ENCODE data around the gene ATP9A.

The ATP9A gene

DNA sequence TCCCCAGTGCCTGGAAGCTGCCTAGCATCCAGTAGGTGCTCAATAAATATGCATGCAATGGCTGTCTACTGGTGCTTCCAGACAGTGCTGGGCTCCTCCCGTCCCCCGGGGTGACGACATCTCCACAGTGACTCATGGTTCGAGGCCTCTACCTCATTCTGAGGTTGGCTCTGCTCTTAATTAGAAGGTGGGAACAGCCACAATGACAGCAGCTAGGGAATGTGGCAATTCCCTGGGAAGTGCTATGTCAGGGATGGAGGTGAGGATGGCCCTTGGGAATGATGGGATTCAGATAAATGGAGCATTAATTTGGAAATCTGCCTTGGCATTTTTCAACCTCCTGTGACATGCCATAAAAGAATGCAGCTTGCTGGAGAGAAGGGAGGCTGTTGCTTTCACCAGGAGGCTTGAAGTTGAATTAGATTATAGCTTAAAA lies 182.2 kb downstream of the ATP9A start:
- H3K4me1 ChIP-seq (ENCODE audit: control insufficient read depth, insufficient read depth, low read length) = no peaks in the 10 kb centered on the region
- H3K4me3 ChIP-seq (ENCODE audit: low read length in 2 of 2) = no peak overlapping the region
- no peaks in the 10 kb centered on the region for H3K27me3 ChIP-seq (ENCODE audit: control insufficient read depth in 1 of 2, insufficient read depth in 2 of 2, low read length in 2 of 2)
- no peak overlapping the region for H3K9ac ChIP-seq (ENCODE audit: low read length in 2 of 2)
- no peaks in the 10 kb centered on the region for H3K9me3 ChIP-seq (ENCODE audit: control insufficient read depth in 2 of 2, low read length in 2 of 2)
- no peak overlapping the region for H3K27ac ChIP-seq (ENCODE audit: low read length)
- no peaks in the 10 kb centered on the region for H3K36me3 ChIP-seq (ENCODE audit: control insufficient read depth in 2 of 2, insufficient read depth in 2 of 2, low read length in 2 of 2)

DNA sequence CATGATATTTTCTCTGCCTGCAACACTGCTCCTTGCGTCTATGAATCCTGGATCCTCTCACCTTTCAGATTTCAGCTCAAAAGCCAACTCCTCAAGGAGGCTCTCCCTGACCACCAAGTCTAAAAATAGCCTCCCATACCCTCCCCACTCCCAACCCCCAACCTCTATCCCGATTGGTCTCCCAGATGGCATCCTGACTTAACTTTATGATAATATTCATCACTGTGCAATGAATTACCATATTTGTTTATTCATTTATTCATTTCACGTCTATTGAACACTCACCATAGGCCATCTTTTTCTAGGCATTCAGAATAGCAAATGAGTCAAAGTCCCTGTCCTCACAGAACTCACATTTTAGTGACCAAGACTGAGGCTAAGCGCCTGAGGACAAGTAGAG lies 183.0 kb downstream of the ATP9A start:
- no peak overlapping the region for H3K4me3 ChIP-seq (ENCODE audit: low read length in 2 of 2)
- H3K27ac ChIP-seq (ENCODE audit: low read length) = no peak overlapping the region
- H3K9me3 ChIP-seq (ENCODE audit: control insufficient read depth in 2 of 2, low read length in 2 of 2) = no peaks in the 10 kb centered on the region
- H3K9ac ChIP-seq (ENCODE audit: low read length in 2 of 2) = no peak overlapping the region
- H3K27me3 ChIP-seq (ENCODE audit: control insufficient read depth in 1 of 2, insufficient read depth in 2 of 2, low read length in 2 of 2) = no peaks in the 10 kb centered on the region
- no peaks in the 10 kb centered on the region for H3K36me3 ChIP-seq (ENCODE audit: control insufficient read depth in 2 of 2, insufficient read depth in 2 of 2, low read length in 2 of 2)
- H3K4me1 ChIP-seq (ENCODE audit: control insufficient read depth, insufficient read depth, low read length) = no peaks in the 10 kb centered on the region

DNA sequence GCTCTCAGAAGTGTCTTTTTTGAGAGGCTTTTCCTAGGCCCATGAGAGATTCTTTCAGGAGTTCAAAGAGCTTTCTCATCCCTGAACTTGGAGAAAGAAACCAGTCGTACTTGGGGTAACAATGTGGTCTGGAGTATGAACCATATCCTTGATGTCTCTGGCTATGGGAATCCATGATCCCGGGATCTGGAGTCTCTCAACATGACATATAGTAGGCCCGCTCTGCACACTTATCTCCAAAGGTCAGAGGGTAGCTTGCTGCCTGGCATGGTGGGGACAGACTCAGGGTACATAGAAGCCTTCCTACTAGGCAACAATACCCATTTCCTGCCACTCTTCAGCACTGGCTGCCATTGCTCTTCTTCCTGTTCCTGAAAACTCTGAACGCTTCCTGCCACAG lies 183.5 kb downstream of the ATP9A start:
- H3K9me3 ChIP-seq (ENCODE audit: control insufficient read depth in 2 of 2, low read length in 2 of 2) = no peaks in the 10 kb centered on the region
- no peaks in the 10 kb centered on the region for H3K27me3 ChIP-seq (ENCODE audit: control insufficient read depth in 1 of 2, insufficient read depth in 2 of 2, low read length in 2 of 2)
- no peaks in the 10 kb centered on the region for H3K4me1 ChIP-seq (ENCODE audit: control insufficient read depth, insufficient read depth, low read length)
- no peak overlapping the region for H3K27ac ChIP-seq (ENCODE audit: low read length)
- H3K4me3 ChIP-seq (ENCODE audit: low read length in 2 of 2) = no peak overlapping the region
- no peaks in the 10 kb centered on the region for H3K36me3 ChIP-seq (ENCODE audit: control insufficient read depth in 2 of 2, insufficient read depth in 2 of 2, low read length in 2 of 2)
- no peak overlapping the region for H3K9ac ChIP-seq (ENCODE audit: low read length in 2 of 2)

DNA sequence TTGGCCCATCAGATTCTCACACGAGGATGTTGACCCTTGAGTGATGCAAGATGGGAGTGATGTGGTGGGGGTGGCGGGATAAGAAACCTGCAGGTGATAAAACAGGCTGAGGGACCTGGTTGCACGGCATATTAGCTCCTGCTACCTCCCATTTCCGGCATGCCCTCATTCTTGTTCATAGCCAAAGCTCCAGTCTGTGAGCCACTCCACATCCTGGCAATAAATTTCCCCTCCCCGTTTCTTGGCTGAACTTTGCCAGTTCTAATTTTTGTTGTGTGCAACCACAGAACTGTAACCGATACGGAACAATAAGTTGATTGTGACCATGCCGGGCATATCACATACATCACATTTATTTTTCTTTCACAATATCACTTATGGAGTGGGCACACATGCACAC lies 184.1 kb downstream of the ATP9A start:
- H3K27me3 ChIP-seq (ENCODE audit: control insufficient read depth in 1 of 2, insufficient read depth in 2 of 2, low read length in 2 of 2) = no peaks in the 10 kb centered on the region
- no peak overlapping the region for H3K27ac ChIP-seq (ENCODE audit: low read length)
- H3K36me3 ChIP-seq (ENCODE audit: control insufficient read depth in 2 of 2, insufficient read depth in 2 of 2, low read length in 2 of 2) = no peaks in the 10 kb centered on the region
- H3K4me1 ChIP-seq (ENCODE audit: control insufficient read depth, insufficient read depth, low read length) = no peaks in the 10 kb centered on the region
- H3K9me3 ChIP-seq (ENCODE audit: control insufficient read depth in 2 of 2, low read length in 2 of 2) = no peaks in the 10 kb centered on the region
- no peak overlapping the region for H3K9ac ChIP-seq (ENCODE audit: low read length in 2 of 2)
- no peak overlapping the region for H3K4me3 ChIP-seq (ENCODE audit: low read length in 2 of 2)

DNA sequence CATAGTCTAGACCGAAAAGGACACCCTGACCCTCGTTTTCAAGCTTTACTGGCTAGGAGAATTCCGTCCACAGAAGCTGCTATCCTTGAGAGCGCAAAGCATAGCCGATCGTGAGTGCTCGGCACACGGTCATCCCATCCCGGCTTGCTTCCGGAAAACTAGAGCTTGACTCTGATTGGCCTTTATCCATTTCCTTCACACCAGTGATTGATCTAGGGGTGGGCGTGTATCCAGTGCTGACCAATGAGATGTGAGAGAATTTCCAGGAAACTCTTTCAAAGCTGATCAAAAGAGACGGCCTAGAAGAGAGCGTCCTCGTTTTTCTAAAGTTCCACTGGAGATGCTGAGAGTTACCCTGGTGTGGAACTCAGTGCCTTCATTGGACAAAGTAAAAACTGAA lies 184.7 kb downstream of the ATP9A start:
- H3K4me1 ChIP-seq (ENCODE audit: control insufficient read depth, insufficient read depth, low read length) = no peaks in the 10 kb centered on the region
- no peaks in the 10 kb centered on the region for H3K36me3 ChIP-seq (ENCODE audit: control insufficient read depth in 2 of 2, insufficient read depth in 2 of 2, low read length in 2 of 2)
- no peak overlapping the region for H3K27ac ChIP-seq (ENCODE audit: low read length)
- no peaks in the 10 kb centered on the region for H3K27me3 ChIP-seq (ENCODE audit: control insufficient read depth in 1 of 2, insufficient read depth in 2 of 2, low read length in 2 of 2)
- no peak overlapping the region for H3K9ac ChIP-seq (ENCODE audit: low read length in 2 of 2)
- H3K4me3 ChIP-seq (ENCODE audit: low read length in 2 of 2) = no peak overlapping the region
- H3K9me3 ChIP-seq (ENCODE audit: control insufficient read depth in 2 of 2, low read length in 2 of 2) = no peaks in the 10 kb centered on the region

DNA sequence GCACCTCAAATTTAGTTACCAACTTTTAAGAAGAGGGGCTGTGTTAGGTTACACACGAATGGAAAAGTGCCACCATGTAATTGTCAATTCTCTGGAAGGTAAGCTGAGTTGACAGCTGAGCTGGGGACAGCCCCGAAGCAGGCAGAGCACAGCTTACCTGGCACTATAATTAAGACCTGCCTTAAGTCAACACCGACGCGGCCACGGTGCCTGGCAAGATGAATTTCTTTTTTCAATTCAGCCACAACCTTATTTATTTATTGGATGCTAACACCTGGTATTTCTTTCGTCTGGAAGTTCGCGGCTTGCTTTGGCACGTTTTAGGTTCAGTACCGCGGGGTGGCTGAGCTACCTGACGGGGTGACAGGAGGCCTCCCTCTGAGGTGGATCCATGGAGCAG lies 185.1 kb downstream of the ATP9A start:
- no peak overlapping the region for H3K4me3 ChIP-seq (ENCODE audit: low read length in 2 of 2)
- H3K36me3 ChIP-seq (ENCODE audit: control insufficient read depth in 2 of 2, insufficient read depth in 2 of 2, low read length in 2 of 2) = no peaks in the 10 kb centered on the region
- no peaks in the 10 kb centered on the region for H3K27me3 ChIP-seq (ENCODE audit: control insufficient read depth in 1 of 2, insufficient read depth in 2 of 2, low read length in 2 of 2)
- H3K9ac ChIP-seq (ENCODE audit: low read length in 2 of 2) = no peak overlapping the region
- H3K4me1 ChIP-seq (ENCODE audit: control insufficient read depth, insufficient read depth, low read length) = no peaks in the 10 kb centered on the region
- H3K9me3 ChIP-seq (ENCODE audit: control insufficient read depth in 2 of 2, low read length in 2 of 2) = no peaks in the 10 kb centered on the region
- H3K27ac ChIP-seq (ENCODE audit: low read length) = no peak overlapping the region

DNA sequence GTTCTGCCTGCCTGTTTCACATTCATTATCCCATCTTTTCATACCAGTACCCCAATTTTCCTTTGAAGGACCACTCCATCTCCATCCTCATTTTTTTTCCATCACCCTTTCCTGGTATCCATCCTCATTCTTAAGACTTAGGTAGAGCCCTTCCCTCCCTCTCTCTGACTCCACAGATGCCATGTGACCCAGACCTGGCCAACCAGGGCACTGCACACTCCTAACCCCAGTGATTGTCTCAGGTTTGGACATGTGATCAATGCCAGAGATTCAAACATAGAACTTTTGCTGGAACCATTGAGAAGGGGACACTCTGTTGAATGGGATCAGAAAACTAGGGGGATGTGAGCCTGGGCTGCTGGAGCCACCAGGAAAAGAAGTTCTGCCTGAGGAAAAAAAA lies 186.6 kb downstream of the ATP9A start:
- H3K27ac ChIP-seq (ENCODE audit: low read length) = no peak overlapping the region
- H3K4me3 ChIP-seq (ENCODE audit: low read length in 2 of 2) = no peak overlapping the region
- no peaks in the 10 kb centered on the region for H3K27me3 ChIP-seq (ENCODE audit: control insufficient read depth in 1 of 2, insufficient read depth in 2 of 2, low read length in 2 of 2)
- no peaks in the 10 kb centered on the region for H3K36me3 ChIP-seq (ENCODE audit: control insufficient read depth in 2 of 2, insufficient read depth in 2 of 2, low read length in 2 of 2)
- H3K9ac ChIP-seq (ENCODE audit: low read length in 2 of 2) = no peak overlapping the region
- no peaks in the 10 kb centered on the region for H3K9me3 ChIP-seq (ENCODE audit: control insufficient read depth in 2 of 2, low read length in 2 of 2)
- no peaks in the 10 kb centered on the region for H3K4me1 ChIP-seq (ENCODE audit: control insufficient read depth, insufficient read depth, low read length)

DNA sequence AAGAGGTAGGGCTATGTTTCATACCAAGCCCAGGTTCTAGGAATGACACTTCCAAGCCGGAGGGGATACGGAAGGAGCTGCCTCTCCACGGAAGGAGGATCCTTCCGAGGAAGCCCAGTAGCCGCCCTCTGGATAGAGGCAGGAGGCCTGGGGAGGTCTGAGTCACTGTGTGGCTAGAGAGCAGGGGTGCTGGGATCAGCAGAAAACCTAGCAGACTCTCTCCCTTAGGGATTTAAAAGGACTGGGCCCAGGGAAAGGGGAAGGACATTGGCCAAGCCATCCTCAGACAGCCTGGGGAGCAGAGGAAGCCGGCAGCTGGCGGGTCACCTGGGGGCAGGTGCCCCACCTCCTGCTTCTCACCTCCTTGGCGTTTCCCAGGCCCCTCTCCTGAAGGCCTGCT lies 189.1 kb downstream of the ATP9A start:
- Histone ChIP-seq H3K27ac (ENCODE audit: low read length) (no peak overlapping the region), H3K9me3 (ENCODE audit: control insufficient read depth in 2 of 2, low read length in 2 of 2) (no peaks in the 10 kb centered on the region), H3K36me3 (ENCODE audit: control insufficient read depth in 2 of 2, insufficient read depth in 2 of 2, low read length in 2 of 2) (no peaks in the 10 kb centered on the region), H3K27me3 (ENCODE audit: control insufficient read depth in 1 of 2, insufficient read depth in 2 of 2, low read length in 2 of 2) (no peaks in the 10 kb centered on the region), H3K4me3 (ENCODE audit: low read length in 2 of 2) (no peak overlapping the region), H3K9ac (ENCODE audit: low read length in 2 of 2) (no peak overlapping the region), H3K4me1 (ENCODE audit: control insufficient read depth, insufficient read depth, low read length) (no peaks in the 10 kb centered on the region)

DNA sequence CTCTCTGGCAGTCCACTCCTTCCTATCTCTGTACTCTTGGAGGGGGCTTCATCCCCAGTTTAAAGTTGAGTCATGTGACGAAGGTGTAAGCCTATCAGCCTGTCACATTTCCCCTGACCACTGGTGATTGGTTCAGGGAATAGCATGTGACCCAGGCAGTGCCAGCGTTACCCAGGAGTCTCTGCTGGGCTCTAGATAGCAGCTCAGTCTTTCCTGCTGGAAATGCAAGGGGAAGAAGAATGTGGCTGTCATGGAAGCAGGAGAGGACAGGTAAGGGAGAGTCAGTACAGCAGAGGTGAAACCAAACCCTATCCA lies 190.1 kb downstream of the ATP9A start:
- no peak overlapping the region for H3K9ac ChIP-seq (ENCODE audit: low read length in 2 of 2)
- H3K27ac ChIP-seq (ENCODE audit: low read length) = no peak overlapping the region
- H3K4me3 ChIP-seq (ENCODE audit: low read length in 2 of 2) = no peak overlapping the region
- H3K36me3 ChIP-seq (ENCODE audit: control insufficient read depth in 2 of 2, insufficient read depth in 2 of 2, low read length in 2 of 2) = no peaks in the 10 kb centered on the region
- peaks cover 3% of the 10 kb centered on the region for H3K4me1 ChIP-seq (ENCODE audit: control insufficient read depth, insufficient read depth, low read length)
- no peaks in the 10 kb centered on the region for H3K27me3 ChIP-seq (ENCODE audit: control insufficient read depth in 1 of 2, insufficient read depth in 2 of 2, low read length in 2 of 2)
- H3K9me3 ChIP-seq (ENCODE audit: control insufficient read depth in 2 of 2, low read length in 2 of 2) = no peaks in the 10 kb centered on the region

DNA sequence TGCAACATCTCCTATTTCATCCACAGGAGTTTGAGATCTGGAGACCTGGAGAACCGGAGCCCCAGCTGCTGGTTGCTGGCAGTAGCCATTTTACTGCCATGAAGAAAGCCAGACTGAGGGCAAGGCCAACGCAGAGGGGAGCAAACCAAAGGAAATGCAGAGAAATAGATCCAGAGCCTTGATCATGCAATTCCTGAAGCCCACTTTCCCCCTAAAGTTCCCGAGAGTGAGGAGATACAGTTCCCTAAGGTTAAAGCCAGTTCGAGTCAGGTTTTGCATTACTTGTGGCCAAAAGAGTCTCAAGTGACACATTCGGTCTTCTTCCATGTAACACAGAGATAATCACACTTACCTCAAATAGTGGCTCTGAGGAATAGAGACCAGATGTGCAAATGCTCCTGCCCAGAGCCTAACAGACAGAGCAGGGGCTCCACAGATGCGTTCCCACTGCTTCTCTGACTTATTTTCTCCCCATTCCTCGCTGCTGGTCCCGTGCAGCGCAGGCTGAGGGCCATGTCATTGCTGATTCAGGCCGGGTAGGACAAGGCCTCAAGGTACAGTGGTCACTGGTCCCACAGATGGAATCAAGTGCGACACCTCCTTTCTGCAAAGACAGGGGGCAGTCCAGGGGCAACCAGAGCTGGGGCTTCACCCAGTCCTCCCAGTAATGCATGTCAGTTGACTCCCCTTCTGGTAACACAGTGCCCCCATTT lies 190.6 kb downstream of the ATP9A start:
- Histone ChIP-seq H3K27ac (ENCODE audit: low read length) (no peak overlapping the region), H3K4me3 (ENCODE audit: low read length in 2 of 2) (no peak overlapping the region), H3K27me3 (ENCODE audit: control insufficient read depth in 1 of 2, insufficient read depth in 2 of 2, low read length in 2 of 2) (no peaks in the 10 kb centered on the region), H3K9me3 (ENCODE audit: control insufficient read depth in 2 of 2, low read length in 2 of 2) (no peaks in the 10 kb centered on the region), H3K4me1 (ENCODE audit: control insufficient read depth, insufficient read depth, low read length) (peaks cover 3% of the 10 kb centered on the region), H3K36me3 (ENCODE audit: control insufficient read depth in 2 of 2, insufficient read depth in 2 of 2, low read length in 2 of 2) (no peaks in the 10 kb centered on the region), H3K9ac (ENCODE audit: low read length in 2 of 2) (no peak overlapping the region)

DNA sequence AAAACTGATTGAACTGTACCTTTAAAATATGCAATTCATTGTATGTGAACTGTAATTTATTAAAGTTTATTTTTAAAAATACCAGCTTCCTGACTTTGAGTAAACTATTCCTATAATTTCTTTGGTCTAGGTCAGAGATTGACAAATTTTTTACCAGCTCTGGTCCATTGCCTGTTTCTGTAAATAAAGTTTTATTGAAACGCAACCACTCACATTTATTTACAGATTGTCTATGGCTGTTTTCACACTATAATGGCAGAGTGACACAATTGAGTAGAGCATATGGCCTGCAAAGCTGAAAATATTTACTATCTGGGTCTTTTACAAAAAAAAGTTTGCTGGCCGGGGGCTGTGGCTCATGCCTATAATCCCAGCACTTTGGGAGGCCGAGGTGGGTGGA lies 192.7 kb downstream of the ATP9A start:
- no peak overlapping the region for H3K27ac ChIP-seq (ENCODE audit: low read length)
- H3K9me3 ChIP-seq (ENCODE audit: control insufficient read depth in 2 of 2, low read length in 2 of 2) = no peaks in the 10 kb centered on the region
- no peak overlapping the region for H3K9ac ChIP-seq (ENCODE audit: low read length in 2 of 2)
- no peaks in the 10 kb centered on the region for H3K27me3 ChIP-seq (ENCODE audit: control insufficient read depth in 1 of 2, insufficient read depth in 2 of 2, low read length in 2 of 2)
- H3K4me3 ChIP-seq (ENCODE audit: low read length in 2 of 2) = no peak overlapping the region
- H3K36me3 ChIP-seq (ENCODE audit: control insufficient read depth in 2 of 2, insufficient read depth in 2 of 2, low read length in 2 of 2) = no peaks in the 10 kb centered on the region
- H3K4me1 ChIP-seq (ENCODE audit: control insufficient read depth, insufficient read depth, low read length) = peaks cover 9% of the 10 kb centered on the region

Data from stomach smooth muscle (tissue), 2 donors.